Measurements from ENCODE around the gene RAP2C. TPM values are rescaled to one million over a fixed set of nuclear protein-coding genes. Genes with fewer than 3 reads are reported as not detected.

The RAP2C gene
- total RNA-seq, 2 experiments from 2014 or later = 13.8 to 22.1 TPM

DNA sequence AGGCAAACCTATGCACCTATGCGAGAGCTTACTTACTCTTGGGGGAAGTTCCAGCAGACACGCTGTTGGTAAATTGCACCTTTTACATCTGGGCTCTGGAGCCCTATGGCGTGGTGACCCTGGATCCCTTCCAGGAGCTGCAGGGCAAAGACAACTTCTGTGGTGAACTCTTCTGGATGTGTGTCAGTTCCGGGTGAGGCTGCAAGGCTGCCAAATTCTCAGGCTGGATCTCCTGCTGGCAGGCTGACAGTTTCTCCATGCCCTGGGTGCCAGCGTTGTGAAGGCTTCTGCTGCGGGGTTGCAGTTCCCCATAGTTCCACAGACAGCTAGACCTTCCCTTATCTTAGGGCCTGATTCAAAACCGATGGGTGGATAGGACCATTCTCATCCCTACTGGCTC, 37.9 kb downstream of the RAP2C start:
- Histone ChIP-seq H3K9me3 (ENCODE audit: low read length) (no peaks in the 10 kb centered on the region), H3K36me3 (ENCODE audit: insufficient read depth, low read length) (no peaks in the 10 kb centered on the region), H3K27ac (ENCODE audit: low read depth, low read length, poor library complexity, severe bottlenecking) (no peak overlapping the region), H4K20me1 (ENCODE audit: insufficient read depth, low read length) (no peaks in the 10 kb centered on the region), H2AFZ (ENCODE audit: low read length) (no peak overlapping the region), H3K4me2 (ENCODE audit: low read length) (no peak overlapping the region), H3K9me2 (ENCODE audit: insufficient read depth, low read length) (no peaks in the 10 kb centered on the region), H3K4me1 (ENCODE audit: insufficient read depth, low read length, poor library complexity, severe bottlenecking) (no peaks in the 10 kb centered on the region), H3K79me2 (ENCODE audit: insufficient read depth, low read depth, low read length) (no peaks in the 10 kb centered on the region), H3K4me3 (ENCODE audit: low read depth, low read length, poor library complexity, severe bottlenecking) (no peak overlapping the region)
- ChIA-PET POLR2A (no interaction called here), CTCF (ENCODE audit: unreplicated experiment) (no interaction called here)
- no TSS peak for BruUV-seq (replicated peaks)
- intact Hi-C loops (cut with micrococcal nuclease; ENCODE audit: unreplicated experiment) = no loop called here
- no peak for TF ChIP-seq EZH2phosphoT487 (IDR thresholded peaks at IDR 0.05; ENCODE audit: borderline replicate concordance, low read depth, low read length)
- TF ChIP-seq, protein P1, sequence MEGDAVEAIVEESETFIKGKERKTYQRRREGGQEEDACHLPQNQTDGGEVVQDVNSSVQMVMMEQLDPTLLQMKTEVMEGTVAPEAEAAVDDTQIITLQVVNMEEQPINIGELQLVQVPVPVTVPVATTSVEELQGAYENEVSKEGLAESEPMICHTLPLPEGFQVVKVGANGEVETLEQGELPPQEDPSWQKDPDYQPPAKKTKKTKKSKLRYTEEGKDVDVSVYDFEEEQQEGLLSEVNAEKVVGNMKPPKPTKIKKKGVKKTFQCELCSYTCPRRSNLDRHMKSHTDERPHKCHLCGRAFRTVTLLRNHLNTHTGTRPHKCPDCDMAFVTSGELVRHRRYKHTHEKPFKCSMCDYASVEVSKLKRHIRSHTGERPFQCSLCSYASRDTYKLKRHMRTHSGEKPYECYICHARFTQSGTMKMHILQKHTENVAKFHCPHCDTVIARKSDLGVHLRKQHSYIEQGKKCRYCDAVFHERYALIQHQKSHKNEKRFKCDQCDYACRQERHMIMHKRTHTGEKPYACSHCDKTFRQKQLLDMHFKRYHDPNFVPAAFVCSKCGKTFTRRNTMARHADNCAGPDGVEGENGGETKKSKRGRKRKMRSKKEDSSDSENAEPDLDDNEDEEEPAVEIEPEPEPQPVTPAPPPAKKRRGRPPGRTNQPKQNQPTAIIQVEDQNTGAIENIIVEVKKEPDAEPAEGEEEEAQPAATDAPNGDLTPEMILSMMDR (conservative IDR thresholded peaks at IDR 0.05; ENCODE audit: low read length) = no peak
- no peak for DNase-seq (ENCODE audit: low spot score)

DNA sequence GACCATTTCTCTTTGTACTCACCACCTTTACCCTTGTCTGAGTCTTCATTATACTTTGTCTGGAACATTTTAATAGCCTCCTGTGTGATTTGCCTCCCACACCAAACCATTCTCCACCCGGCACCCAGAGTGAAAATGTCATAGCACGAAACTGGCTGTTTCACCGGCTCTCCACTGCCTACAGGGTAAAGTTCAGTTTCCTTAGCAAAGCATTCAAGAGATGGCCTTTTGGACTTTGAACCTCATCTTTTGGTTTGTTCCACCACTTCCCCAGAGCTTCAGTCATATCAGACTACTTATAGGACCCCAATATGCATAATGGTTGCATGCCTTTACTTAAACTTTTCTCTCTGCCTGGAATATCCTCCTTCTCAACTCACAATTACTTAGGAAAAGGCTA, 38.3 kb downstream of the RAP2C start:
- H3K36me3 ChIP-seq (ENCODE audit: insufficient read depth, low read length) = no peaks in the 10 kb centered on the region
- BruUV-seq (replicated peaks) = no TSS peak
- H3K9me2 ChIP-seq (ENCODE audit: insufficient read depth, low read length) = no peaks in the 10 kb centered on the region
- no peak for DNase-seq (ENCODE audit: low spot score)
- no peak overlapping the region for H3K4me2 ChIP-seq (ENCODE audit: low read length)
- H3K27ac ChIP-seq (ENCODE audit: low read depth, low read length, poor library complexity, severe bottlenecking) = no peak overlapping the region
- intact Hi-C loops (cut with micrococcal nuclease; ENCODE audit: unreplicated experiment) = no loop called here
- no peaks in the 10 kb centered on the region for H4K20me1 ChIP-seq (ENCODE audit: insufficient read depth, low read length)
- H3K4me1 ChIP-seq (ENCODE audit: insufficient read depth, low read length, poor library complexity, severe bottlenecking) = no peaks in the 10 kb centered on the region
- H3K4me3 ChIP-seq (ENCODE audit: low read depth, low read length, poor library complexity, severe bottlenecking) = no peak overlapping the region
- no peaks in the 10 kb centered on the region for H3K79me2 ChIP-seq (ENCODE audit: insufficient read depth, low read depth, low read length)
- ChIA-PET CTCF (ENCODE audit: unreplicated experiment) (no interaction called here), POLR2A (no interaction called here)
- H2AFZ ChIP-seq (ENCODE audit: low read length) = no peak overlapping the region
- H3K9me3 ChIP-seq (ENCODE audit: low read length) = no peaks in the 10 kb centered on the region
- no peak for TF ChIP-seq EZH2phosphoT487 (IDR thresholded peaks at IDR 0.05; ENCODE audit: borderline replicate concordance, low read depth, low read length)
- TF ChIP-seq, protein P1 (conservative IDR thresholded peaks at IDR 0.05; ENCODE audit: low read length) = no peak

DNA sequence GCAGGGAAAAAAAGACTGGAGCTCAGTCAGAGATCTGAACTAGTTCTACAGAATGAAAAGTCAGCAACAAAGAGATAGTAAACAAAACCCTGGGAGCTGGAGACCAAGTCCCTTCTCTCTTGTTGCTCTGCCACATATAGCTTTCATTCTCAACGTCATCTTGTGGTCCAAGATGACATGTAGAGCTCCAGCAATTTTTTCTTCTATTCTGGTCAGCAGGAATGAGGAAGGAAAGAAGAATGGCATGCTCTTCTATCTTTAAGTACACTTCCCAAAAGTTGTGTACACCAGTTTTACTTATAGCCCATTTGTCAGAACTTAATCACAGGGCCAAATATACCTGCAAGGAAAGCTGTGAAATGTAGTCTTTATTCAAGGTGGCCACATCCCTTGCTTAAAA, 45.6 kb downstream of the RAP2C start:
- Histone ChIP-seq H3K4me2 (ENCODE audit: low read length) (no peak overlapping the region), H3K9me2 (ENCODE audit: insufficient read depth, low read length) (no peaks in the 10 kb centered on the region), H3K4me1 (ENCODE audit: insufficient read depth, low read length, poor library complexity, severe bottlenecking) (no peaks in the 10 kb centered on the region), H3K36me3 (ENCODE audit: insufficient read depth, low read length) (no peaks in the 10 kb centered on the region), H3K9me3 (ENCODE audit: low read length) (no peaks in the 10 kb centered on the region), H3K79me2 (ENCODE audit: insufficient read depth, low read depth, low read length) (no peaks in the 10 kb centered on the region), H3K27ac (ENCODE audit: low read depth, low read length, poor library complexity, severe bottlenecking) (no peak overlapping the region), H3K4me3 (ENCODE audit: low read depth, low read length, poor library complexity, severe bottlenecking) (no peak overlapping the region), H4K20me1 (ENCODE audit: insufficient read depth, low read length) (no peaks in the 10 kb centered on the region), H2AFZ (ENCODE audit: low read length) (no peak overlapping the region)
- TF ChIP-seq, protein P1 (conservative IDR thresholded peaks at IDR 0.05; ENCODE audit: low read length) = no peak
- TF ChIP-seq EZH2phosphoT487 (IDR thresholded peaks at IDR 0.05; ENCODE audit: borderline replicate concordance, low read depth, low read length) = no peak
- CTCF ChIA-PET (ENCODE audit: unreplicated experiment) = no interaction called here
- BruUV-seq (replicated peaks) = no TSS peak
- DNase-seq (ENCODE audit: low spot score) = no peak
- POLR2A ChIA-PET = no interaction called here
- intact Hi-C loops (cut with micrococcal nuclease; ENCODE audit: unreplicated experiment) = no loop called here

Data from OCI-LY7 (cell line).